Measurements from ENCODE around the gene CFAP107.

GRCh38 chr1:12748778-12749355, 2.9 kb downstream of the CFAP107 start:
- TF ChIP-seq CTCF (IDR thresholded peaks at IDR 0.05; ENCODE audit: low read depth, low read length) (no peak), EZH2phosphoT487 (IDR thresholded peaks at IDR 0.05; ENCODE audit: low read depth) (no peak)
